SIG-M5 (cell line): ENCODE data around the gene CEP43.

Experiments
- DNase-seq: peaks from one replicate; lab custom pipeline; 2025; lab: John Stamatoyannopoulos, UW

Gene CEP43

GRCh38 chr6:166969390-166970002 lies 29.7 kb upstream of the CEP43 start:
- no peak for DNase-seq

GRCh38 chr6:166970091-166970490 lies 29.1 kb upstream of the CEP43 start:
- DNase-seq, result no peak

- DNase-seq, result no peak
Observed at GRCh38 chr6:166970776-166971175, 28.4 kb upstream of the CEP43 start.

GRCh38 chr6:166971271-166971670 lies 27.9 kb upstream of the CEP43 start:
- no peak for DNase-seq

- DNase-seq, result no peak
Observed at GRCh38 chr6:166972101-166972500, 27.1 kb upstream of the CEP43 start.

- DNase-seq, result no peak
Observed at GRCh38 chr6:166976636-166977035, 22.6 kb upstream of the CEP43 start.

GRCh38 chr6:166977621-166978525 lies 21.3 kb upstream of the CEP43 start:
- no peak for DNase-seq

GRCh38 chr6:166980738-166981137 lies 18.5 kb upstream of the CEP43 start:
- no peak for DNase-seq

GRCh38 chr6:166987448-166987847 lies 11.7 kb upstream of the CEP43 start:
- DNase-seq, result no peak

- DNase-seq, result no peak
Observed at GRCh38 chr6:166987930-166988329, 11.3 kb upstream of the CEP43 start.

GRCh38 chr6:166988674-166989201 lies 10.5 kb upstream of the CEP43 start:
- DNase-seq, result no peak

- no peak for DNase-seq
Observed at GRCh38 chr6:166989427-166990032, 9.7 kb upstream of the CEP43 start.

GRCh38 chr6:166996406-166996805 lies 2.8 kb upstream of the CEP43 start:
- no peak for DNase-seq

GRCh38 chr6:166997348-166997747 lies 1.8 kb upstream of the CEP43 start:
- no peak for DNase-seq

GRCh38 chr6:166997768-166998255 lies 1.4 kb upstream of the CEP43 start:
- peak; percentile 23 for DNase-seq

- DNase-seq, result no peak
Observed at GRCh38 chr6:166998256-166999144, 697 bp upstream of the CEP43 start.

- DNase-seq, result no peak
Observed at GRCh38 chr6:166999884-167000253, 672 bp downstream of the CEP43 start.

- DNase-seq, result no peak
Observed at GRCh38 chr6:167000759-167001158, 1.6 kb downstream of the CEP43 start.

- DNase-seq, result no peak
Observed at GRCh38 chr6:167005350-167006159, 6.4 kb downstream of the CEP43 start.

- DNase-seq, result no peak
Observed at GRCh38 chr6:167007985-167008384, 8.8 kb downstream of the CEP43 start.

GRCh38 chr6:167013067-167013466 lies 13.9 kb downstream of the CEP43 start:
- no peak for DNase-seq
